K562 (cell line): Measurements from ENCODE around the gene RCOR1. TPM values are rescaled to one million over a fixed set of nuclear protein-coding genes. Genes with fewer than 3 reads are reported as not detected.

Experiments used
- ATAC-seq: fragments of 200-7000 bp; cut with Tn5 transposase; 3 replicates; pipeline ENCODE4 v1.9.1; 2020; ENCODE audit warnings: moderate library complexity
- BruUV-seq: library from RNA; stranded (reverse); fragments of 400-500 nt; replicated peaks from 2 replicates; lab custom pipeline; 2021; lab: Mats Ljungman, UMichigan
- CTCF ChIA-PET: fragments of 300-600 bp; formaldehyde crosslinking; extraction: SDS; loops from one replicate; lab custom pipeline; 2021; ENCODE audit warnings: low intra/inter-chr PET ratio; lab: Yijun Ruan, JAX
- POLR2A ChIA-PET: fragments of 300-600, 350-650 bp; sonication (Branson Sonifier 250); formaldehyde crosslinking; extraction: SDS; loops from one replicate; lab custom pipeline; 2021; ENCODE audit warnings: antibody characterized with exemption, inconsistent platforms; lab: Yijun Ruan, JAX
- DNase-seq, 4 experiments: peaks; one replicate each; pipeline versions ENCODE4 v3.0.0 to v3.0.0-alpha.2; 2011 to 2018; ENCODE audit warnings: low spot score in 3 of 4, mixed read lengths in 3 of 4; ENCODE audit errors: extremely low read depth in 1 of 4
- FAIRE-seq: peaks from 2 replicates; lab custom pipeline; 2011; peaks lifted over from hg19 to GRCh38; lab: Jason Lieb, UNC
- H2AFZ ChIP-seq: 2 replicates; pipeline ENCODE4 v1.6.0; 2011; ENCODE audit warnings: low read depth, low read length, control low read depth, inconsistent platforms
- H3K27ac ChIP-seq: fragments of 200-600 bp; 3 replicates; pipeline ENCODE4 v1.8.0; 2011; ENCODE audit warnings: low read depth, mild to moderate bottlenecking, control low read depth, inconsistent platforms, low read length, moderate library complexity, mixed read lengths; ENCODE audit errors: extremely low read depth
- H3K27me3 ChIP-seq, 2 experiments: fragments of 300-600 bp in 1 of 2; 2 replicates in 1 of 2; 3 replicates in 1 of 2; pipeline versions ENCODE4 v1.6.0 to v1.8.0; 2011; ENCODE audit warnings: inconsistent platforms in 2 of 2, low read length in 2 of 2, mild to moderate bottlenecking in 1 of 2, mixed read lengths in 1 of 2, moderate library complexity in 1 of 2; ENCODE audit not compliant: control insufficient read depth in 2 of 2, insufficient read depth in 2 of 2
- H3K36me3 ChIP-seq: fragments of 300-600 bp; 3 replicates; pipeline ENCODE4 v1.8.0; 2011; ENCODE audit warnings: mild to moderate bottlenecking, low read length, inconsistent platforms; ENCODE audit not compliant: control insufficient read depth, insufficient read depth
- H3K4me1 ChIP-seq, 2 experiments: fragments of 200-600 bp in 1 of 2; replicated peaks in 1 of 2; 2 replicates in 1 of 2; 3 replicates in 1 of 2; pipeline versions ENCODE4 v1.5.1 to v1.8.0; 2011; ENCODE audit warnings: inconsistent platforms in 2 of 2, low read length in 2 of 2, mild to moderate bottlenecking in 1 of 2, mixed read lengths in 1 of 2, moderate library complexity in 1 of 2; ENCODE audit not compliant: control insufficient read depth in 2 of 2, insufficient read depth in 2 of 2
- H3K4me2 ChIP-seq: 2 replicates; pipeline ENCODE4 v1.6.1; 2011; ENCODE audit warnings: low read length, control low read depth, inconsistent platforms, mixed read lengths; ENCODE audit not compliant: insufficient read depth
- H3K4me3 ChIP-seq: fragments of 200-600 bp; sonication (generic), shearing (Covaris generic); 2 replicates; pipeline ENCODE4 v1.5.1; 2016; ENCODE audit warnings: control low read depth, inconsistent platforms
- H3K79me2 ChIP-seq: fragments of 200-600 bp; 3 replicates; pipeline ENCODE4 v1.8.0; 2011; ENCODE audit warnings: low read length, inconsistent platforms; ENCODE audit not compliant: control insufficient read depth, insufficient read depth
- H3K9ac ChIP-seq, 2 experiments: 2 replicates each; pipeline versions ENCODE4 v1.6.0 to v1.6.1; 2011; ENCODE audit warnings: low read depth in 2 of 2, low read length in 2 of 2, control low read depth in 1 of 2, inconsistent platforms in 1 of 2, mild to moderate bottlenecking in 1 of 2, mixed read lengths in 1 of 2; ENCODE audit not compliant: insufficient read depth in 1 of 2
- H3K9me1 ChIP-seq: one replicate; pipeline ENCODE4 v1.6.0; 2011; ENCODE audit warnings: inconsistent platforms, mild to moderate bottlenecking, low read length, moderate library complexity; ENCODE audit not compliant: control insufficient read depth, insufficient read depth
- H3K9me3 ChIP-seq: replicated peaks from 2 replicates; pipeline ENCODE4 v1.5.1; 2011; ENCODE audit warnings: low read depth, low read length, inconsistent platforms; ENCODE audit not compliant: control insufficient read depth, insufficient read depth
- H4K20me1 ChIP-seq: replicated peaks from 2 replicates; pipeline ENCODE4 v1.6.1; 2011; ENCODE audit warnings: low read length, inconsistent platforms, mixed read lengths; ENCODE audit not compliant: control insufficient read depth, insufficient read depth
- CBFA2T2 ChIP-seq: fragments of 450-650 bp; conservative IDR thresholded peaks from 2 replicates; pipeline ENCODE4 v1.6.1; 2017; ENCODE audit warnings: mild to moderate bottlenecking
- CBFA2T3 ChIP-seq: fragments of 450-650 bp; IDR thresholded peaks from 2 replicates; pipeline ENCODE4 v1.6.1; 2017
- DACH1 ChIP-seq: fragments of 450-650 bp; IDR thresholded peaks from 2 replicates; pipeline ENCODE4 v1.6.1; 2018; ENCODE audit not compliant: partially characterized antibody
- EGR1 ChIP-seq: fragments of 450-650 bp; conservative IDR thresholded peaks from 2 replicates; pipeline ENCODE4 v1.6.1; 2017; ENCODE audit warnings: mild to moderate bottlenecking
- KAT8 ChIP-seq: fragments of 450-650 bp; IDR thresholded peaks from 2 replicates; pipeline ENCODE4 v1.6.1; 2016; ENCODE audit warnings: low read depth, mild to moderate bottlenecking
- KLF1 ChIP-seq: fragments of 450-650 bp; IDR thresholded peaks from 2 replicates; pipeline ENCODE4 v1.6.1; 2016; ENCODE audit warnings: missing genetic modification characterization, missing compliant biosample characterization
- SPI1 ChIP-seq: IDR thresholded peaks from 2 replicates; pipeline ENCODE4 v1.6.1; 2011; ENCODE audit warnings: low read depth, low read length, control low read depth, borderline replicate concordance
- TAF9B ChIP-seq: fragments of 450-650 bp; IDR thresholded peaks from 2 replicates; pipeline ENCODE4 v1.6.1; 2018; ENCODE audit warnings: mild to moderate bottlenecking; ENCODE audit not compliant: partially characterized antibody
- TCFL5 ChIP-seq: fragments of 250-450 bp; sonication (Bioruptor Pico); conservative IDR thresholded peaks from 2 replicates; pipeline ENCODE4 v1.6.1; 2021; ENCODE audit warnings: mild to moderate bottlenecking, moderate library complexity, matching md5 sums
- TFAM ChIP-seq: fragments of 250-450 bp; sonication (Bioruptor Pico); conservative IDR thresholded peaks from 2 replicates; pipeline ENCODE4 v1.5.0; 2021; ENCODE audit warnings: mild to moderate bottlenecking, moderate library complexity
- THRAP3 ChIP-seq: fragments of 450-650 bp; IDR thresholded peaks from 2 replicates; pipeline ENCODE4 v1.6.1; 2016; ENCODE audit warnings: mild to moderate bottlenecking, inconsistent platforms, borderline replicate concordance
- ZC3H11A ChIP-seq: IDR thresholded peaks from 2 replicates; pipeline ENCODE4 v1.6.1; 2012; ENCODE audit warnings: low read depth, low read length, improper control_type of control experiment
- ZNF23 ChIP-seq: fragments of 250-450 bp; sonication (Bioruptor Pico); IDR thresholded peaks from 2 replicates; pipeline ENCODE4 v1.4.0; 2020; ENCODE audit warnings: mild to moderate bottlenecking
- ZNF24 ChIP-seq: fragments of 450-650 bp; IDR thresholded peaks from 2 replicates; pipeline ENCODE4 v1.6.1; 2016
- ZNF431 ChIP-seq: sonication (generic); formaldehyde crosslinking; IDR thresholded peaks from 2 replicates; pipeline ENCODE4 v1.8.0; 2022; ENCODE audit warnings: mild to moderate bottlenecking, missing genetic modification reagents
- ZNF717 ChIP-seq: fragments of 250-450 bp; sonication (Bioruptor Pico); IDR thresholded peaks from 2 replicates; pipeline ENCODE4 v1.5.0; 2021
- WGBS: fragments of 100-300 bp; shearing (Covaris generic); methylation state at CpG from one replicate; pipeline ENCODE4 v1.1.6; 2016; ENCODE audit warnings: low coverage, mixed read lengths; ENCODE audit not compliant: insufficient coverage; ENCODE audit errors: missing lambda C conversion rate; 5-methylcytosine and 5-hydroxymethylcytosine counted together
- in situ Hi-C: fragments of 300-500 bp; cut with MboI; formaldehyde crosslinking; loops from 4 replicates; pipeline ENCODE4 v1.15.0; 2018; ENCODE audit warnings: inconsistent platforms, mixed read lengths
- intact Hi-C: fragments of 100-400 bp; cut with micrococcal nuclease; formaldehyde crosslinking; loops from 2 replicates; pipeline ENCODE4 v1.14.2; 2022
- polyA plus RNA-seq, 8 experiments: library from polyadenylated mRNA; depleted of rRNA in 4 of 8; stranded (reverse) in 5 of 8; unstranded in 3 of 8; fragments of >200 nt; fragmentation: Nextera tagmentation in 2 of 8; fragmentation: Illumina TruSeq in 1 of 8; extraction: Ambion mirVana in 2 of 8; extraction: Trizol in 1 of 8; gene quantifications; 2 replicates each; pipeline versions ENCODE4 v1.2.1 to v1.2.3, GENCODE V29; 2011 to 2014; ENCODE audit warnings: inconsistent platforms in 1 of 8, missing spikeins in 1 of 8
- total RNA-seq, 7 experiments: library from RNA; depleted of rRNA in 6 of 7; stranded (reverse); fragments of >200 nt in 6 of 7; fragmentation: Illumina TruSeq in 2 of 7; extraction: Trizol in 2 of 7; gene quantifications; 2 replicates each; pipeline versions ENCODE4 v1.2.1 to v1.2.3, GENCODE V29; 2011 to 2021; ENCODE audit warnings: low replicate concordance in 1 of 7
- TF ChIP-seq, protein P1 (sequence below): sonication (generic); IDR thresholded peaks from 2 replicates; pipeline ENCODE4 v1.6.1; 2016
- TF ChIP-seq, protein P2 (sequence below): fragments of 450-650 bp; IDR thresholded peaks from 2 replicates; pipeline ENCODE4 v1.6.1; 2018; ENCODE audit not compliant: partially characterized antibody

Gene RCOR1
- total and polyA plus RNA-seq, 9 of the 15 experiments (the other 6 are each of a cell fraction or from before 2014, with no cell fraction given), result 8.5 to 47.9 (median 20.9) TPM

DNA sequence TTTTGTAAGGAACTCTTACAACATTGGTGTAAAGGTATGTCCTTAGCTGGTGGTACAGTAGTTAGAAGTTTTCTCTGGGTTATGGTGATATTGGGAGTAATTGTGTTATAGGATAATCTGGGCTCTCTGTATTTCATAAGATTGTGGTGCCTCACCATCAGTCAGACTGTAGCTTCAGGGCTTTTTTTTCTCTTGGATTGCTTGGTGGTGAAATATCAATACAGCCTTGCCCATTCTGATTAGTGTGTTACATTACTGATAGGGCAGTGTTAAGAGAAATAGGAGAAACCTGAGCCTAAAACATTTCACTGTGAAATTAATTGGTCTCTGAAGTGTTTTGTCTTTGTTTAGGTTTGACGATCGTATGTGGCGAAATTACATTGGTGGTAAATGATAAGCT is 71.0 kb downstream of the RCOR1 start (continued):
- no peak for TF ChIP-seq SPI1
- TF ChIP-seq EGR1, result no peak
- TF ChIP-seq TAF9B, result no peak
- TF ChIP-seq, all 486 proteins: peak for 0

DNA sequence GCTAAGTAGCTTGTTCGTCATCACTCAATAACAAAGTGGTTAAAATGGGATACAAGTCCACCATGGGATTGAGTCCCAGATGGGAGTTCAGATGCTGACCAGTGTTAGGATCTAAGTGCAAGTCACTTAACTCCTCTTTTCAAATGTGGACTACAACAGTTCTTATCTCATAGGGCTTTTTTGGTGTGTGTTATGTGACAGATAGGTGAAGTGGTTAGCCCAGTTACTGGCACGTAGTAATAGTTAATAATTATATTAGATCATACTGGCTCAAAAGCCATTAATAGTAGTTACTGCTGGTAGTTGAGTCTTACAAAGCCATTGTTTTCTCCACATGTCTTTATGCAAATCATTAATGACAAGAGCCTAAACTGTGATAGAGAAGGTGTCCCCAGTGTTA is 73.2 kb downstream of the RCOR1 start:
- intact Hi-C loops, result no loop called here
- Histone ChIP-seq H3K27me3 (no peaks in the 10 kb centered on the region), H4K20me1 (peaks cover 22% of the 10 kb centered on the region), H3K36me3 (peaks cover 17% of the 10 kb centered on the region; the same call in 2 of the 3 replicates), H3K4me2 (peak overlapping the region; percentile 27; the same call in 1 of the 2 replicates), H3K4me1 (peaks cover 3 to 30% of the 10 kb centered on the region in 2 experiments; a peak in 4 of 5 replicates), H3K27ac (peak overlapping the region; percentile 44; the same call in 2 of the 3 replicates), H3K9ac (no peak overlapping the region; a peak in 1 of 4 replicates), H3K9me1 (peaks cover 4% of the 10 kb centered on the region), H2AFZ (no peak overlapping the region), H3K79me2 (peaks cover 96% of the 10 kb centered on the region), H3K4me3 (no peak overlapping the region), H3K9me3 (no peaks in the 10 kb centered on the region)
- no peak for FAIRE-seq
- ChIA-PET POLR2A (interaction anchor here (0.7 kb wide), 1 partner anchor 10 kb away, joined by 3 read pairs; no protein-coding TSS in a partner anchor), CTCF (no interaction called here)
- in situ Hi-C loops, result no loop called here
- WGBS, result 14% methylated on average over 2 of the region's 2 CpGs
- DNase-seq, result peak in 2 of 4 experiments; percentile 38 to 43
- BruUV-seq, result no TSS peak
- ATAC-seq, result peak; percentile 59
- TF ChIP-seq TCFL5 (CRISPR knock-in tag), result no peak
- peak; percentile 43 for TF ChIP-seq CBFA2T3
- peak; percentile 45 for TF ChIP-seq DACH1
- 0 out of 2 replicates have a peak, but pooled peaks have one; percentile 3 for TF ChIP-seq CBFA2T2
- no peak for TF ChIP-seq KLF1 (tag)
- no peak for TF ChIP-seq ZC3H11A
- TF ChIP-seq KAT8, result no peak
- TF ChIP-seq, protein P1, sequence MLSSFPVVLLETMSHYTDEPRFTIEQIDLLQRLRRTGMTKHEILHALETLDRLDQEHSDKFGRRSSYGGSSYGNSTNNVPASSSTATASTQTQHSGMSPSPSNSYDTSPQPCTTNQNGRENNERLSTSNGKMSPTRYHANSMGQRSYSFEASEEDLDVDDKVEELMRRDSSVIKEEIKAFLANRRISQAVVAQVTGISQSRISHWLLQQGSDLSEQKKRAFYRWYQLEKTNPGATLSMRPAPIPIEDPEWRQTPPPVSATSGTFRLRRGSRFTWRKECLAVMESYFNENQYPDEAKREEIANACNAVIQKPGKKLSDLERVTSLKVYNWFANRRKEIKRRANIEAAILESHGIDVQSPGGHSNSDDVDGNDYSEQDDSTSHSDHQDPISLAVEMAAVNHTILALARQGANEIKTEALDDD, result peak; percentile 92
- no peak for TF ChIP-seq THRAP3
- TF ChIP-seq, protein P2, sequence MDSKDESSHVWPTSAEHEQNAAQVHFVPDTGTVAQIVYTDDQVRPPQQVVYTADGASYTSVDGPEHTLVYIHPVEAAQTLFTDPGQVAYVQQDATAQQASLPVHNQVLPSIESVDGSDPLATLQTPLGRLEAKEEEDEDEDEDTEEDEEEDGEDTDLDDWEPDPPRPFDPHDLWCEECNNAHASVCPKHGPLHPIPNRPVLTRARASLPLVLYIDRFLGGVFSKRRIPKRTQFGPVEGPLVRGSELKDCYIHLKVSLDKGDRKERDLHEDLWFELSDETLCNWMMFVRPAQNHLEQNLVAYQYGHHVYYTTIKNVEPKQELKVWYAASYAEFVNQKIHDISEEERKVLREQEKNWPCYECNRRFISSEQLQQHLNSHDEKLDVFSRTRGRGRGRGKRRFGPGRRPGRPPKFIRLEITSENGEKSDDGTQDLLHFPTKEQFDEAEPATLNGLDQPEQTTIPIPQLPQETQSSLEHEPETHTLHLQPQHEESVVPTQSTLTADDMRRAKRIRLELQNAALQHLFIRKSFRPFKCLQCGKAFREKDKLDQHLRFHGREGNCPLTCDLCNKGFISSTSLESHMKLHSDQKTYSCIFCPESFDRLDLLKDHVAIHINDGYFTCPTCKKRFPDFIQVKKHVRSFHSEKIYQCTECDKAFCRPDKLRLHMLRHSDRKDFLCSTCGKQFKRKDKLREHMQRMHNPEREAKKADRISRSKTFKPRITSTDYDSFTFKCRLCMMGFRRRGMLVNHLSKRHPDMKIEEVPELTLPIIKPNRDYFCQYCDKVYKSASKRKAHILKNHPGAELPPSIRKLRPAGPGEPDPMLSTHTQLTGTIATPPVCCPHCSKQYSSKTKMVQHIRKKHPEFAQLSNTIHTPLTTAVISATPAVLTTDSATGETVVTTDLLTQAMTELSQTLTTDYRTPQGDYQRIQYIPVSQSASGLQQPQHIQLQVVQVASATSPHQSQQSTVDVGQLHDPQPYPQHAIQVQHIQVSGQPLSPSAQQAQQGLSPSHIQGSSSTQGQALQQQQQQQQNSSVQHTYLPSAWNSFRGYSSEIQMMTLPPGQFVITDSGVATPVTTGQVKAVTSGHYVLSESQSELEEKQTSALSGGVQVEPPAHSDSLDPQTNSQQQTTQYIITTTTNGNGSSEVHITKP, result no peak
- no peak for TF ChIP-seq ZNF23 (CRISPR knock-in tag)
- no peak for TF ChIP-seq ZNF717 (CRISPR knock-in tag)
- no peak for TF ChIP-seq ZNF24
- TF ChIP-seq TFAM (CRISPR knock-in tag), result no peak
- no peak for TF ChIP-seq ZNF431 (CRISPR knock-in tag)
